ENCODE results near the gene ADGRL3.

ADGRL3 gene

DNA sequence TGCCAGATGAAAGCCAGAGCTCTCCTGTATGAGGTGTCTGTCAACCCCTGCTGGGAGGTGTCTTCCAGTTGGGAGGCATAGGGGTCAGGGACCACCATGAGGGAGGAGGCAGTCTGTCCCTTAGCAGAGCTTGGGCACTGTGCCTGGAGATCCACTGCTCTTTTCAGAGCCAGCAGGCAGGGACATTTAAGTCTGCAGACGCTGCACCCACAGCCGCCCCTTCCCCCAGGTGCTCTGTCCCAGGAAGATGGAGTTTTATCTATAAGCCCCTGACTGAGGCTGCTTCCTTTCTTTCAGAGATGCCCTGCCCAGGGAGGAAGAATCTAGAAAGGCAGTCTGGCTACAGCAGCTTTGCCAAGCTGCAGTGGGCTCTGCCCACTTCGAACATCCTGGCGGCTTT is 893.6 kb downstream of the ADGRL3 start:
- DNase-seq (ENCODE audit: low read depth, low spot score) = no peak

DNA sequence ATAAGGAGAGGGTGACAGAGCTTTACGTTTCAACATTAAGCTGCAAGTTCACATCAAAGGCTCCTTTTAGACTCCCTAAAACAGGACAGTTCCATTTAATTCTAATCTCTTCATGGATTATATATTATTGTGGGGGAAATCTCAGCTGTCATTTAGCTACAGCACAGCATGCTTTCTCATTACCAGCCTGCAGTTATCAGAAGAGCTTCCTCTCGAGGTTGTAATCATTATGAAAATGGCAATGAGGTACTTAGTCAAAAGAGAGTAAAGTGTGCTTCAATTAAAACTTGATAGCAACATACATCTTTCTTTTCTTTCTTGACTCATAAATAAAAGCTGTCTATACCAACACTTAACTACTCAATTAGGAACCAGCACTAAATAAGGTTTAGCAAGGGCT is 896.8 kb downstream of the ADGRL3 start:
- DNase-seq (ENCODE audit: low read depth, low spot score) = no peak

DNA sequence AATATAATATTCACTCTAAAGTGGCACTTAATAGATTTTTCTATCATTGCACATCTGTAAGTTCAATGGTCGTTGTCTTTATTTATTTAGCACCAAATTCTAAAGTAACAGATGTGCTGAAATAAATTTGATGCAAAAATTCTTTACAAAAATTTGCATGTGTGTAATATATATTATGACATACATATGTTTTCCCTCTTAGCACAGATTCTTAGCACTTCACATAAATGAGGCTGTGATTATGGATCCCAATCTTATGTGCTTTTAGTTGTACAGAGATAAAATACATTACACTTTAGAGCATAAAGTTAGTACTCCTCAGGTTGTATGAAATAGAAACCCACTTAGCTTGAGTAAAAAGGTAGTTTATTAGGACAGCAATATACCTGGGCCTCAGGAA is 915.1 kb downstream of the ADGRL3 start:
- DNase-seq (ENCODE audit: low read depth, low spot score) = no peak

DNA sequence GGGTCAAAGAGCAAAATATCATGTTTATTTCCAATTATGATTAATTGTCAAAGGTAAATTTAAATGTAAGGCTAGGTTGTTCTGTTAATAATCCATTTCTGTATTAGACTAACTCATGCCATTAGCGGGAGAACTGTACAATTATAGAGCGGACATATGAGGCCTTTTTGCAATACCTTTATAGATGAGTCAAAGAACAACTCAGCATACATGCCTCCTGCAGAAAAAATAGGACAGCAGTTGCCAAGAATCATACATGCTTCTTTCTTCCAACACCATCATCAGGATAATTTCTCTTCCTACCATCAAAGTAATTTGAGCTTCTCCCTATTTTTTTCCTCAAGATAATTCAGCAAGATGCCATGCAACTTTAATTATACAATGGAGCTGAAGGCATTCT is 917.8 kb downstream of the ADGRL3 start:
- no peak for DNase-seq (ENCODE audit: low read depth, low spot score)

DNA sequence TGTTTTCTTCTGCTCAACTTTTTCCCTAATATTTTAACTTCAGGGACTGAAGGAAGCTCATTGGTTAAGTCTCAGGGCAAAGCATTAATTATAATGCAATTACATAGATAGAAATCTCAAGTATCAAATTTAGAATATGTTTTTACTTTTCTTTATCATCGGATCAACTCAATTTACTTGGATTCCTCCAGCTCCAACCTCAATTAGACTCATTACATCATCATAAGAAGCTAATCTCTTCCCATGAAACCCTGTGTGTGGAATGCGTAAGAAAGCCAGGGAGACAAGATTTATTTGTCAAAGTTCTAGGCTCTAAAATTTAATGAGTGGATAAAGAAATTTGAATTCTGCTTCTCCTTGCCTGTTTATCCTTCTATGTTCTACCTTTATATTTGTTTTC is 918.4 kb downstream of the ADGRL3 start:
- DNase-seq (ENCODE audit: low read depth, low spot score) = no peak

DNA sequence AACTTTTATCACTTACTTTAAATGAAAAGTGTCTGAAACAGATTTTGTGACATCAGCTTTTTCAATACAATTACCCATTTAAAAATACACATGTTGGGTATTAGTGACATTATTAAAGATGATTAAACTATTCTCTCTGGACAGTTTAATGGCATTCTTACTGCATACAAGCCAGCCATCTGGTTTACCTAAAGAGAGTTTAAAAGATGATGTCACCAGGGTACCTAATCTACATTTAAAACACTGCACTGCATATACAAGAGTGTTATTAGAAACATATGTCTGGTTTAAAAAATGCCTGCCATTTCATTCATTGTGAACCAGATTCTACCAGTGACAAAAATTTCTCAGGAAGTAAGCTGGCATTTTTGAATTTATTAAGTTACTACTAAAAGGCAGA is 919.1 kb downstream of the ADGRL3 start:
- DNase-seq (ENCODE audit: low read depth, low spot score) = no peak

DNA sequence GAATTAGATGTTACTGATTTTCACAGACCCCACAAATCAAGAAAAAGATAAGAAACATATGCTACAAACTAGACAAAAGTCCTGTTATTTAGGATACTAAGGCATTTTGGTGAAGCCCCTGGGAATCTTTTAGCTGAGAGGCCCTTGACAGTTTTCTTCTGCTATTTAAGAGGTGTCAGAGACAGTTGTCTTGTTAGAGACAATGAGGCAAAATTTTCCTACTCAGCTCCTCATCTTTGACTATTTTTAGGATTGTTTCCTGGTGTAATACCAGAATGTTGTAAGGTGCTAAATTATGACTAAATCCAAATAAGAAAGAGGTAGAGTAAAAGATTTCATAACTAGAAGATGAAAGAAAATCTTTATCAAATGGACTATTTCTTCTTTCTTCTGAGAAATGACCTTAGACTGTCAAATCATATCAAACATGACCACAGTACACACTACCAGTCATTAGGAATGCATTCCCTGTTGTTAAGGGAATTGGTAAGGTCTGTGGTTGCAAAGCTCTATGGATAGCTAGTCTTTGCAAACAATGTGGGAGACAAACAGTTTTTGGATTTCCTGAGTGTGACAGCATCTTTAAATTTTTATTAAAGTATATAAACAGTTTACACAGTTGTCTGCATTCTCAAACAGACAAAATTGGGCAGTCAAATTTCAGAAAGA is 926.1 kb downstream of the ADGRL3 start:
- no peak for DNase-seq (ENCODE audit: low read depth, low spot score)

Data from smooth muscle cell of the brain vasculature (primary cell).